Adipose tissue (tissue), 3 donors: ENCODE results near the gene HS3ST6. TPM values are rescaled to one million over a fixed set of nuclear protein-coding genes. Genes with fewer than 3 reads are reported as not detected.
"Not testable (repeated sequence)": the region's sequence is repeated elsewhere in the genome, so short reads cannot be mapped to it uniquely, and the experiment has no call there.

Source experiments
- H3K27ac ChIP-seq: one replicate; pipeline ENCODE4 v1.5.1; 2013; ENCODE audit warnings: low read depth, low read length
- WGBS, 3 donors: extraction: QIAGEN DNeasy Blood & Tissue Kit; methylation state at CpG; one replicate each; pipeline ENCODE4 v1.1.7; 2013; 5-methylcytosine and 5-hydroxymethylcytosine counted together
- polyA plus RNA-seq, 3 donors: library from polyadenylated mRNA; stranded (reverse); fragments of 200-250 nt; gene quantifications; one replicate each; pipeline ENCODE4 v1.2.3, GENCODE V29; 2013
- donor health status: healthy with polysubstance abuse.
- donor health status: Bipolar disorder and iron deficiency.
- donor health status: healthy.

The HS3ST6 gene
- under 1 TPM in 1 of 3 donors, not detected in 2; 0.56 TPM for polyA plus RNA-seq

DNA sequence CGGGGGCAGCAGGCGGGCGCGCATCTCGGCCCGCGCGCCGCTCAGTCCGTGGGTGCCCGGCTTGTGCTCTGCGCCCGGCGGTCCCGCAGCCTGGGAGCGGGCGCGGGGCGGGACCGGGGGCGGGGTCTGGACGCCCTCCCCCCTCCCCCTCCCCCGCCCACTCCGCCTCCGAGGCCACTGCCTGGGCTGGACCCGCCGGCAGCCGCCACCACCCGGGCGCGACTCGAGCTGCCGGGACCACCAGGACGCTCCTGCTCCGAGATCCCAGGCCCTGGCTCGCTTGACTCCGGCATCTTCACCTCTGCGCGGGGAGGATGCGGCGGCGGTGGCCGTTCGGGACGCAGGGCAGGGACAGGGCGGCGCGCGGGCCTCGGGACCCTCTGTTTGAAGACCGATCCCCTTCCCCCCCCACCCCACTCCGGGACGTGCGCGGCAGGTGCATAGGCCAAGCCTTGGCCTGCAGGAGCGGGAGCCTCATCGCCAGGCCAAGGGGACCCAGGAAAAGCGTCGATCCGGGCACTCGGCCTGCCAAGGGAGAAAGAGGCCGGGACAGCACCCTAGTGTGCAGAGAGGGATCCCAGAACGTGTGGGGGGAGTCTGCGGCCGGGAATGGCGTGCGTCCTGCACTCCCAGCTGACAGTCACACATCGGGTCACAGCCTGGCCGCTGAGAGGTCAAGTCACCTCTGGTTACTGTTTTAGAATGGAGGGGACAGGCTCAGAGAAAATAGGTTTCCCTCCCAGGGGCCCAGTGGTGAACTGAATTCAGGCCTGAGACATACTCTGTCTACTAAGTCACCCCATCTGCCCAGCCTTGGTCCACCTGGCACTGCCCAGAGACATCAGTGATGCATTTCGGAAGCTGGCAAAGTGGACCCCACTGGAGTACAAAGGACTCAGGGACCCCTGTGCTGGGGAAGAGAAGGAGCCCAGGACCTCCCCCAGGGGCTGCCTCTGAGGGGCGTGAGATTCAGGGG, at the start of gene HS3ST6:
Gene HS3ST6 (minus strand): TSS at position 65 of the 976 bp plus-strand sequence. CDS start 92 bp downstream, outside the sequence.
- WGBS, 3 donors = 5 to 7% (median 6%) methylated on average over 48 to 70 of the region's 71 CpGs
- no peak within 1 kb of the TSS for H3K27ac ChIP-seq

DNA sequence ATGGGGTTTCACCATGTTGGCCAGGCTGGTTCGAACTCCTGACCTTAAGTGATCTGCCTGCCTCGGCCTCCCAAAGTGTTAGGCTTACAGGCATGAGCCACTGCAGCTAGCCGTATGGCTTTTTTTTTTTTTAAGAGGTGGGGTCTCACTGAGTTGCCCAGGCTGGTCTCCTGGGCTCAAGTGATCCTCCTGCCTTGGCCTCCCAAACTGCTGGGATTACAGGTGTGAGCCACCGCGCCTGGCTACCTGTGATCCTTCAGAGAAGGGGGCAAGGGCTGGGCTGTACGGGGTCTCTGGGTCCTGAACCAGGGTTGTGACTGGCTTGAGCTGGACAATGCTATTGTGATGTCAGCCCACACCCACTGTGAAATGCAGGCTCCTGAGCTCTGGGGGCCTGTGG, 48.2 kb upstream of the HS3ST6 start, which contains the start of gene RNF151:
Gene RNF151 (plus strand): TSS at position 397 of the 400 bp plus-strand sequence. CDS start 26 bp downstream, outside the sequence.
- WGBS, 3 donors = 98% methylated on average over 6 of the region's 6 CpGs
- H3K27ac ChIP-seq = no peak within 1 kb of the TSS

DNA sequence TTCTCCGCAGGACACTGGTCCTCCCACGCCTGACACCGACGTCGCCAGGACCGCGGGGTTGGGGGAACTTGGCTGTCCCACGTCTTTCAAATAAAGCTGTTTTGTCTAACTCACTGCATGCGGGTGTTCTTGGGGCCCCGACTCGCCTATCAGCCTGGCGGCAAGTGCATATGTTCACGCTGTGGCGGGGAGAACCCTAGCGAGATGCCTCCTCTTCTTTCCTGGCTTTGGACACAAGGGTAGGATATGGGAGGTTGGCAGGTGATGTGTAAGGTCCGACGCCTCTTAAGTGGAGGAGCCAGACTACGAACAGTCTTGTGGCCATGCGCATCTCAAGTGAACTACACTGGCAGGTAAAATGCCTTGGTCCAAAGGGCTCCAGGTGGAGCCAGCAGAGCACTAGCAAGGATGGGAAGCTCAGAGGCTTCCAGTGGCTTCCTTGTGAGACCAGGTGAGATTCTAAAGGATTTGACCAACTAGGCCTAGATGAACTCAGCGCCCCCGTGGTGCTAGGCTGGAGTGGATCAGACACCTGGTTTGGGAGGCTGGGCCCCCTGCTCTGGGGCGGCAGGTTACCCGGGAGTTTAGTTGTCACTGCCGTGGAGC, 47.3 kb upstream of the HS3ST6 start:
- H3K27ac ChIP-seq = peak overlapping the region; percentile 30
- WGBS, 3 donors = 15 to 24% (median 22%) methylated on average over 24 of the region's 24 CpGs

GRCh38 chr16:1964506-1965395, 46.5 kb upstream of the HS3ST6 start, which contains the start of gene RPS2:
Gene RPS2 (minus strand): TSS chr16:1964826. CDS start chr16:1964625, 201 bp downstream.
- 0 to 2% (median 1%) methylated on average over 88 to 94 of the region's 97 CpGs for WGBS, 3 donors
- H3K27ac ChIP-seq = peak within 1 kb of the TSS; percentile 30

GRCh38 chr16:1963806-1964505, 45.7 kb upstream of the HS3ST6 start:
- H3K27ac ChIP-seq = no peak overlapping the region
- 7 to 11% (median 10%) methylated on average over 36 to 44 of the region's 44 CpGs for WGBS, 3 donors

- H3K27ac ChIP-seq = not testable (repeated sequence)
Observed at GRCh38 chr16:1962161-1963153, 44.2 kb upstream of the HS3ST6 start.

DNA sequence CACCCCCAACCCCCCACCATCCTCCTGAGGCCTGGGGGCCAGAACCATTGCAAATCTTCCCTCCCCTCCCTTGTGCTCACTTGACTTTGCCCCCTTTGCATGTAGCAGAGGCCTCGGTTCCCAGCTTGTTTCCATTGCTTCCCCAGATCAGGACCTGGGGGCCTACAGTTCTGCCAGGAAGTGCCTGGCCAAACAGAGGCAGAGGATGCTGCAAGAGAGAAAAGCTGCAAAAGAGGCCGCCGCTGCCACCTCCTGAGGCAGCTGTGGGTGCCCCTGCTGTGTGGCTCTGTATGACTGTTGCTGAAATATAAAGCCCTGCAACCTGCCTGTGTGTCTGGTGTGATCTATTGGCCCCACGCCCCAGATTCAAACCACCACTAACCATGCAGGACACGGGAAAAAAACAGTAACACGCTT, 43.4 kb upstream of the HS3ST6 start:
- WGBS, 3 donors = 56 to 66% (median 57%) methylated on average over 6 of the region's 6 CpGs
- H3K27ac ChIP-seq = no peak overlapping the region

More at GRCh38 chr16:1962161-1963153, 44.2 kb upstream of the HS3ST6 start:
- WGBS, 3 donors = 77 to 90% (median 85%) methylated on average over 32 to 37 of the region's 37 CpGs

GRCh38 chr16:1960665-1961630, 42.7 kb upstream of the HS3ST6 start:
- no peak overlapping the region for H3K27ac ChIP-seq
- 48 to 55% (median 54%) methylated on average over 20 of the region's 20 CpGs for WGBS, 3 donors

DNA sequence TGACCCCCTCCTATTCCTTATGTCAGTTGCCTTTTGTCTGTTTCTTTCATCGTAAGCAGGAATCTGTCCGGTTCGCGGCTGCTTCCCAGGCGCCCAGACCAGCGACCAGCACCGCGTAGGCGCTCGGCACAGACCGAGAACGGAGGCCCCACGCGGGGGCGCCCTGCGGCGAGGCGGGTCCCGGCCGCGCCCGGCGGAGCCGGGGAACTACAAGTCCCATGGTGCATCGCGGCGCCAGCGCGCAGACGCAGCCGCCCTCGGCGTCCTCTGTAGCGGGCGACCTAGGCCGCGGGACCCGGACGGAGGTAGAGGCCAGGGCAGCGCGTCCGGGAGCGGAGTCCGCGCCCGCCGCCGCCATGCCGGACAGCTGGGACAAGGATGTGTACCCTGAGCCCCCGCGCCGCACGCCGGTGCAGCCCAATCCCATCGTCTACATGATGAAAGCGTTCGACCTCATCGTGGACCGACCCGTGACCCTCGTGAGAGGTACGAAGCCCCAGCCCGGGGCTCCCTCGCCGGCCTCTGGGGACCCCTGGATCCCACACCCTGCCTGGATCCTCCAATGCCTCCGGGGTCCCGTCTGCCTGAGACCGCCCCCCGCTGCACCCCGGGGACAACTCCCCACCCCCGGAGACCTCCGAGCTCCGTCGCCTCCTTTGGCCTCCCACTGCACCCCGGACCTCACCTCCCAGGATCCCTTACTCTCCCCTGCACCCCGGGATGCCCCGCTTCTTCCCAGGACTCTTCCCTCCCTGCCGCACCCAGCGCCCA, 41.2 kb upstream of the HS3ST6 start, which contains the start of gene NDUFB10:
Gene NDUFB10 (plus strand): TSS at position 270 of the 771 bp plus-strand sequence. CDS start 87 bp downstream, at position 357.
- no peak within 1 kb of the TSS for H3K27ac ChIP-seq
- 0 to 1% (median 0%) methylated on average over 65 to 79 of the region's 79 CpGs for WGBS, 3 donors

DNA sequence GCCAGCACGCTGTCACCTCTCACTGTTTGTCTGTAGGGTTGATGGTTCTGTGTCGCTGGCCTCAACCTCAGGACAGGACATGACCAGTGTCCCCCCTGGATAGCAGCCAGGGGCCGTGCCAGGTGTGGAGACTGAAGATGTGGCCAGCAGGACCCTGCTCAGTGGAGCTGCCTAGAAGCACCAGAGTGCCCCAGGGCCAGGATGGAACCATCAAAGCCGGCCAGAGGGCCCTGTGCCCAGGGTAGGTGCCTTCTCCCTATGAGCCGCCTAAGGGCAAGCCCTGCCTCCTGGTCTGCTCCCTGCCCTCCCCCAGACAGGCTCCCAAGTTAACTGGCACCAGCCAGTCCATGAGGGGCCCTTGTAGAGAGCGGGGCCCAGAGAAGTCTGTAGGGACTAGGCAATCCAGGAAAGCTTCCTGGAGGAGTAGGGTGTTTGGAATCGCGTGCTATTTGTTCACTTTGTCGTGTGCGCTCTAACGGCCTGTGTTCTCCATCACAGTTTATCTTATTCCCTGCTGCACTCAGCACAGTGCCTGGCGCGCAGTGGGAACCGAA, 40.6 kb upstream of the HS3ST6 start:
- H3K27ac ChIP-seq = no peak overlapping the region
- WGBS, 3 donors = 29 to 38% (median 36%) methylated on average over 14 of the region's 14 CpGs

GRCh38 chr16:1958143-1958491, 39.9 kb upstream of the HS3ST6 start:
- WGBS, 3 donors = 70 to 76% (median 72%) methylated on average over 16 to 30 of the region's 30 CpGs
- not testable (repeated sequence) for H3K27ac ChIP-seq

GRCh38 chr16:1957434-1958142, 39.4 kb upstream of the HS3ST6 start:
- H3K27ac ChIP-seq = not testable (repeated sequence)
- 87 to 89% (median 88%) methylated on average over 20 to 21 of the region's 22 CpGs for WGBS, 3 donors

- no peak overlapping the region for H3K27ac ChIP-seq
- WGBS, 3 donors = 85 to 92% (median 87%) methylated on average over 20 to 22 of the region's 22 CpGs
Observed at GRCh38 chr16:1953734-1954133, 35.5 kb upstream of the HS3ST6 start.

GRCh38 chr16:1950559-1950958, 32.3 kb upstream of the HS3ST6 start:
- WGBS, 3 donors = 82 to 86% (median 83%) methylated on average over 19 of the region's 19 CpGs

More at GRCh38 chr16:1950559-1950958, 32.3 kb upstream of the HS3ST6 start:
- no peak overlapping the region for H3K27ac ChIP-seq
